Activated naive CD4-positive, alpha-beta T cell (primary cell): Measurements from ENCODE around the gene TRAK1.
"Not testable (repeated sequence)": the region's sequence is repeated elsewhere in the genome, so short reads cannot be mapped to it uniquely, and the experiment has no call there.

Experiments used
- DNase-seq, 4 experiments: peaks; one replicate each; lab custom pipeline; 2025; lab: John Stamatoyannopoulos, UW

Gene TRAK1

DNA sequence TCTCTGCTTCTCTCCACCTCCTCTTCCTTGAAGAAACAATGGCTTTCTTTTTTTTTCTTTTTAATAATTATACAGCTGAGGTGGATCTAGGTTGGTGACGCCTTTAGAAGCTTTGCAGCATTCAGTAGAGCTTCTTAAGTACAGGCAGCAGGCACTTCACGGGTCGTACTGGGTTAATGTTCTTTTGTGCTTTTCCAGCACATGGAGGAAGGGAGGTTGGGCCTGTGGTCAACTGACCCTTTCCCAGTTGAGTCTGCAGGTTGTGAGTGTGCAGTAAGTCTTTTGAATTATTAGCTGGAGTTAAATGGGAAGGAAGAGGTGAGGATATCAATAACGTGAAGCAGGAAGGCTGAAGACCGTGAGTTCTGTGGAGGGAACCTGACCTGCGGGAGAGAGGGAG lies 7.0 kb downstream of the TRAK1 start:
- DNase-seq: no peak

DNA sequence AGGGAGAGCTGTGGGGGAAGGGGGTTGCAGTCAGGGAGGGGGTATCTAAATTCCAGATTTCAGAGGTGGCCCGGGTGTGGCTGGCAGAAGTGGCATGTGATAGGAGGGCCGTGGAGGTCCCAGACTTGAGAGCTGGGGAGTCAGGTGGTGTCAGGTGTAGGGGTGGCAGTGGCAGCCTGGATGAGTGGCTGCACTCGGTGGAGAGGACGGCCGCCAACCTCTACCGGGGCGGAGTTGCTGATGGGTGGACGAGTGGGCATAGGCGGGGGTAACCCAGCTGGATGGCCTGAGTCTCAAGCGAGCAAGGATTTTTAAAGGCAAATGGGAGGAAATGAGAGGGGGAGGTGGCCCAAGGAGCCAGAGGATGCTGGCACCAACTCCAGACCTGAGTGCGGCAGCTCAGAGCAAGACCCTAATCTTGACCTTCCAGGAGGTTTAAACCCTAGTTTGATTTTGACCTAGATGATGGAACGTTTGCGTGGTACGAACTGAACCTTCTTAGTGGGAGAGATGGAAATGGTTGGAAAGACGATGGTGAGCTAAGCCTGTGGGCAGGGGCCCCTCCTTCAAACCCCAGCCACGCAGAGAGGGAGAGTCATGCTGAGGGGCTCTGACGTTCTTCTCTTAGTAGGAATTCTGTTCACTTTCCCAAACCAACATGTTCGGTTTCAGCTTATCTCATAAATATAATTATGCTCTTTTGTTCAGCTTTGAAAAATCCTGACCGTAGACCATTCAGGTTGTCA lies 8.0 kb downstream of the TRAK1 start:
- DNase-seq: no peak

DNA sequence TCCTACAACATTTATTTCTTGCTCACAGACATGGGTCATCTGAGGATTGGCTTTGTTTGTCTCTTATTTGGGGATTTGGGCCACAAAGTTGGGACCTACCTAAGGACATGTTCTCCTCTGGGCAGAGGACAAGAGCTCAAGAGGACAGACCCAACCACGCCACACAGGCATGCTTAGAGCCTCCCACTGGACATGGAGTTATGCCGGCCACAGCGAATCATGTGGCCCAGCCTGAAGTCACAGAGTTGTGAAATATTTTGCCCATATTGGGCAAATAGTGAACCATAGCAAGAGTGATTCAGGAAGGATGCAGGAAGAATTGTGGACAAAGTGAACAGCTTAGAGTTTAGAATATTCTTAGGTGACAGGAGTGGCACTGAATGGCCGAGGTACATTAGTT lies 9.9 kb downstream of the TRAK1 start:
- DNase-seq: no peak

DNA sequence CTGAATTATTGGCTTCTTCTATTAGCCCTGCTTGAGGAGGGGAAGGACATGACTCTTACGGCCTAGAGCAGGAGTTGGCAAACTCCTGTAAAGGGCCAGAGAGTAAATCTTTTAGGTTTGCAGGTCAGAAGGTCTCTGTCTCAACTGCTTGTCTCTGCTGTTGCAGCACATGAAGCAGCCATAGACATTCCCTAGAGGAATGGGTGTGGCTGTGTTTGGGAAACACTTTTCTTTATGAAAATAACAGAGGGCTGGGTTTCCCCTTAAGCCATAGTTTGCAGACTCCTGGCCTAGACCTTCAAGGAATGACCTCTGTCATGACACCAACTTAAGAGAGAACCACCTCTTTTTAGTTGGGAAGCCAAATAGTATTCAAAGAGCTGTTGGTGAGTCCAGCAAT lies 10.3 kb downstream of the TRAK1 start:
- DNase-seq: no peak

DNA sequence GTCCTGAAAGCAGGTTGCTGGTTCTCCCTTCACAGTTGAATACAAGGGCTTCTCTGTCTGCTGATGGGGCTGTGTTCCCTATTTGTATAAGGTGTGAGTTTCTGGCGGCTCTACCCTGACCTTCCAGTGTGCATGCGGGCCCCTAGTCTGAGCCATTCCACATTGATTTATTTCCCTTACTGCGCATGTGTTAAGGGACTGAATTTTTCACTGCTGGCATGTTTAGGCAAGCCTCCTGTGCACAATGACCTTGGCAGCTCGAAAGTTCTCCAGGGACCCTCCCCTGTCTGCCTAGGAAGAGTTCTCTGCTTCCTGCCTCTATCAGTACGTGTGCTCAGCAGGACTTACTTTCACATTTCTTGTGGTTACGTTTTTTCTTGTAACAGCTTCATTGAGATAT lies 11.4 kb downstream of the TRAK1 start:
- DNase-seq: no peak

DNA sequence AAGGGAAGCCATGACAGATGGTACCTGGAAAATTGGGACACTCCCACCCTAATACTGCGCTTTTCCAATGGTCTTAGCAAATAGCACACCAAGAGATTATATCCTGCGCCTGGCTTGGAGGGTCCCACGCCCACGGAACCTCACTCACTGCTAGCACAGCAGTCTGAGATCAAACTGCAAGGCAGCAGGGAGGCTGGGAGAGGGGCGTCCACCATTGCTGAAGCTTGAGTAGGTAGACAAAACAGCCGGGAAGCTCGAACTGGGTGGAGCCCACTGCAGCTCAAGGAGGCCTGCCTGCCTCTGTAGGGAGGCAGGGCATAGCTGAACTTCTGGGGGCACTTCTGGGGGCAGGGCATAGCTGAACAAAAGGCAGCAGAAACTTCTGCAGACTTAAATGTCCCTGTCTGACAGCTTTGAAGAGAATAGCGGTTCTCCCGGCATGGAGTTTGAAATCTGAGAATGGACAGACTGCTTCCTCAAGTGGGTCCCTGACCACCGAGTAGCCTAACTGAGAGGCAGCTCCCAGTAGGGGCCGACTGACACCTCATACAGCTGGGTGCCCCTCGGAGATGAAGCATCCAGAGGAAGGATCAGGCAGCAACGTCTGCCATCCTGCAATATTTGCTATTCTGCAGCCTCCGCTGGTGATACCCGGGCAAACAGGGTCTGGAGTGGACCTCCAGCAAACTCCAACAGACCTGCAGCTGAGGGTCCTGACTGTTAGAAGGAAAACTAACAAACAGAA lies 12.9 kb downstream of the TRAK1 start:
- not testable (repeated sequence) for DNase-seq

DNA sequence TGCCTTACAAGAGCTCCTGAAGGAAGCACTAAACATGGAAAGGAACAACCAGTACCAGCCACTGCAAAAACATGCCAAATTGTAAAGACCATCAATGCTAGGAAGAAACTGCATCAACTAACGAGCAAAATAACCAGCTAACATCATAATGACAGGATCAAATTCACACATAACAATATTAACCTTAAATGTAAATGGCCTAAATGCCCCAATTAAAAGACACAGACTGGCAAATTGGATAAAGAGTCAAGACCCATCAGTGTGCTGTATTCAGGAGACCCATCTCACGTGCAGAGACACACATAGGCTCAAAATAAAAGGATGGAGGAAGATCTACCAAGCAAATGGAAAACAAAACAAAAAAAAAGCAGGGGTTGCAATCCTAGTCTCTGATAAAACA lies 14.8 kb downstream of the TRAK1 start:
- not testable (repeated sequence) for DNase-seq

DNA sequence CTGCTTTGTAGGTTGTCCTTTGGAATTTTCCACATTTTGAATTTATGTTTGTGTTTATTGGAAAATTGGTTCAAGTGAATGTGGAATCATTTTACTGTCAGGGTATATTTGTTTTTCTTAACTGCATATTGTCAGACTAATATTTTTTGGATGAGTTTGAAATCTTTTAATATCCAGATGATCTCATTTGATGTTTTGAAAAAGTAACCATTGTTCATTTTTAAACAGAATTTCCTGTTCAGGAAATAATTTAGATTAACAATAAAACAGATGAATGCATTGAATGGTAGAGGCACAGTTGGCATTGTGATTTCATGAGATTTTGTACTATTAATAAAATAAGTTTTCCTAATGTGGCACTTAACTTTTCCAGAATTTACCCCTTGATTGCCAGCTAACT lies 15.5 kb downstream of the TRAK1 start:
- DNase-seq: no peak

DNA sequence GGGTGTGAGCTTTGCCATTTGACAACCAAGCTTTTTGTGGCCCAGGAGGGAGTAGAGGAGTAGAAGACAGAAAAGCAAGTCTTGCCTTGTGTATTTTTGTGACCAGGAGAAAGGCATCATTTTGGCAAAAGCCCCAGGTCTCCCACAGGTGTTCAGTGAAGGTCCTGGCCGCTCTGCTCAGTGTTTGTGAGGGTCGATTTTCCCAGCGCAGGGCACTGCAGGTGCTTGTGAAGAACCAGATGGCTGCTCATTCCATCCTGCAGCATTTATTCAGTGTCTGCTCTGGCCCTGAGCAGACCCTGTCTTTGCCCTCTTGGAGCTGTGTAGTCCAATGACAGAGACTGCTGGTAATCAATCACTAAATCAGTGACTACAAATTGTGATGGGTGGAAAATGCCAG lies 19.5 kb downstream of the TRAK1 start:
- no peak for DNase-seq

DNA sequence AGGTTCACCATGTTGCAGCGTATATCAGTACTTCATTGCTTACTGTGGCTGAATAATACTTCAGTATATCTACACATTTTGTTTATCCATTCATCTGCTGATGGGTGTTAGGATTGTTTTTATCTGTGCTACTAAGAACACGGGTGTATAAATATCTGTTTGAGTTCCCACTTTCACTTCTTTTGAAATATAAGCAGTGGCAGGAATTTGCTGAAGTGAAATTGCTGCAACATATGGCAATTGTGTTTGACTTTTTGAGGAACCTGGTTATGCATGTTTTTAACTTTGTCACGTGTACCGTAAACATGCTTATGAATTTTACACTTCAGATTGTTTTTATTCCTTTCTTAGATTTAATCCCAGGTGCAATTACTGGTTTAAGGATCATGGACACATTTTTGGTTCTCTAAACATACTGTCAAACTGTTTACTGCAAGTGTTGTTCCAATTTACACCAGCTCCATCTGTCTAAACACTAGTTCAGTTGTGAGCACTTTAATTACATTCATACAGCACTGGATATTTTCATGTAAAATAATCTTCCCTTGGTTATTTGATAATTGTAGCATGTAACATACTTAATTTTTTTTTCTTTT lies 23.1 kb downstream of the TRAK1 start:
- no peak for DNase-seq

DNA sequence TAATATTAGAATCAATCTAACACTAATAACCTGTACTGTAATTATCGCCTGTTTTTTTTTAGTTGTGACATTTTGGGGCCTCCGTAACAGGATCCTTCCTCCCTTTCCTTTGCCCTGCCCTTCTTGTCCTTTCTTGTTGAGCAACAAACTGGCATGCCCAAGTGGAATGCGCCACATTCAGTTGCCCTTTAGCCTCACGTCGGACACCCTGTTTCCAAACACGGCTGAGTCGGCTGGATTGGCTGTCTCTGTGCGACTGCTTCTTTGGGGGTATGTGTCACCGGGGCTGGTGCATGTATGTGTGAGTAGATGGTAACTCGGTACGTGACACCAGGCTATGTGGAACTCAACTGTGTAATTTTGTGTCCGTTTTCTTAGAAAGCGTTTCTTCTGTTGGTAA lies 24.1 kb downstream of the TRAK1 start:
- no peak for DNase-seq

DNA sequence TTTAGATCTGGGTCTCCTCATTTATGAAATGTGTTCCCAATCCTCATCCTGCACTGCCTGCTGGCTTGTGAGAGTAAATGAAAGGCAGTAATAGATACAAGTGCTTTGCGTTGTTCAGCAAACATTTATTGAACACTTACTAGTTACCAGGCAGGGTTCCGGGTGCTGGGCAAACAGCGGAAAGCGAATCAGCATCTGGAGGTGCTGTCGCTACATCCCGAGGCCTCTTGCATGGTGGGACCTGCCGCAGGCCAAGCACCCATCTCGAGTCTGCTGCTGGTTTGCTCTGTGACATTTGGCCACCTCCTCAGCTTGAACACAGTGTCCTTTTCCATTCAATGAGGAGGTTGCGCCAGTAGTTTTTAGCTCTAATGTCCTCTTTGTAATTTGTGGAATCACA lies 24.8 kb downstream of the TRAK1 start:
- no peak for DNase-seq

DNA sequence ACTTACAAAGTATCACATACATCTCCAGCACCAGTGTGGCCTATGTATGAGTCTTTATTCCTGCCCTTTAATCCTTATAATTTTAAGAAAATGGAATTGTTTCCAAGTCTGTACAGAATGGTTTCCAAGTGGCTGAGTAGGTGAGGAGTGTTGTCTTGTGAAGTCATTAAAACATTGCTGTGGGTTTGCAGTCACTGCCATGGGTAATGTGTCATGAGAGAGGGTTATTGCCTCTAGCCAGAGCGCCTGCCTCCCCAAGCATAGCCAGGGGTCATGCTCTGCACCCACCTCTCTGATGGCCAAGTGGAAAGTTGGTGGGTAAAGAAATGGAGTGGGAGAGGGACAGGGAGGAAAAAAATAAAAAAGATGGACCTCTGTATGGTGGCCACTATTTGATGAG lies 25.3 kb downstream of the TRAK1 start:
- DNase-seq: no peak

DNA sequence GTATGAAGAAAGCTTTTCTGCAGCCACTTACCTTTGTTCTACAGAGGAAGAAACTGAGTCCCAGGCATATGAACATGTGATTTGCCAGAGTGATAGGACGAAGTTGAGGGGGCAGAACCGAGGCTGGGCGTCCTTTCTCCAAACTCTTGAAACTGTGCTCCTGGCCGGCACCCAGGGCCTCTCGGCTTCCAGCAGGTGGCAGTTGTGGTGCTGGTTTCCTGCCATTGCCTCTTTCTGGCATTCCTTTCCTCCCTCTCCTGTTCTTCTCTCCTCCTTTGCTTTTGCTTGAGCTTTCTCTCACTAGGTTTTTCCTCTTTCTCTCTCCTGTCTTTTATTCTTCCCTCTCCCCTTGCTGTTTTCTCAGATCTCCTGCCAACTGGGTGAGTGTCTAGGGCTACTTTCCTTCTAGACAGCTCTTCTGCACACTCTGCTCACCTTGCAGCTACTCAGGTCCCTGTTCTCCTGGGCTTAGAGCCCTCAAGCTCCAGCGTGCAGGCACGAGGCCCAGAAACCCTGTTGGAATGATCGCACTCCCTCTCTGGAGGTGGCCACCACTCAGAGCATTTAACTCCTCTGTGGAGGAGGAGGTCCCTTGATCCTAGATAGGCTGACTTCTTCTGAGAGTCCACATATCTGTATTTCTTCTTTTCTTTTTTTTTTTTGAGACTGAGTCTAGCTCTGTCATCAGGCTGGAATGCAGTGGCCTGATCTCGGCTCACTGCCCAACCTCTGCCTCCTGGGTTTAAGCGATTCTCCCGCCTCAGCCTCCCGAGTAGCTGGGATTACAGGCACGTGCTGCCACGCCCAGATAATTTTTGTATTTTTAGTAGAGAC lies 26.2 kb downstream of the TRAK1 start:
- DNase-seq: peak in 1 of 4 experiments; percentile 1

DNA sequence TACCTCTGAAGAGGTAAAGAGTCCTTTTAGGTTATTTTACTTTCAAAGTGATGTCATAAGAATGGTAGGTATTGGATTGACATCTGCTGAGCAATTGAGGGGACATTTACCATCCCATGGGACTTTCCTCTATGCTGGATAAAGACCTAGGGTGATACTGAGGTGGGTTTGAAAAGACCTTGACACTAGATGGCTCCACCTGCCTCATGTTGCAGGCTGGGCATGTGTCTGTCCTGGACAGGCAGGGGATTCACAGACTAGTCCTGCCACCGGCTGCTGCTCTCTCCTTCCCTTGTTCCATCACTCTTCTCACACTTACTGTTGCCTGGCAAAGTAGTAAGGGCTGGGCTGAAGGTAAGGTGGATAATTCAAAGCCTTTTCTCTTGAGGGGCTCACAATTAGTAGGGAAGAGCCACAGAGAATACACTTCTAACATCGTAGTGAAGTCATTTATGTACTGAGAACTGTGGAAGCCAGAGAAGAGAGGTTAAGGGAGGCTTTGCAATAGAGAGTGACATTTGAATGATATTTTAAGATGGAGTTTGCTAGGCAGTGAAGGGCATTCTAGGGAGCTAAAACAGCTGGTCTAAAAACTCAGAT lies 27.7 kb downstream of the TRAK1 start:
- no peak for DNase-seq

DNA sequence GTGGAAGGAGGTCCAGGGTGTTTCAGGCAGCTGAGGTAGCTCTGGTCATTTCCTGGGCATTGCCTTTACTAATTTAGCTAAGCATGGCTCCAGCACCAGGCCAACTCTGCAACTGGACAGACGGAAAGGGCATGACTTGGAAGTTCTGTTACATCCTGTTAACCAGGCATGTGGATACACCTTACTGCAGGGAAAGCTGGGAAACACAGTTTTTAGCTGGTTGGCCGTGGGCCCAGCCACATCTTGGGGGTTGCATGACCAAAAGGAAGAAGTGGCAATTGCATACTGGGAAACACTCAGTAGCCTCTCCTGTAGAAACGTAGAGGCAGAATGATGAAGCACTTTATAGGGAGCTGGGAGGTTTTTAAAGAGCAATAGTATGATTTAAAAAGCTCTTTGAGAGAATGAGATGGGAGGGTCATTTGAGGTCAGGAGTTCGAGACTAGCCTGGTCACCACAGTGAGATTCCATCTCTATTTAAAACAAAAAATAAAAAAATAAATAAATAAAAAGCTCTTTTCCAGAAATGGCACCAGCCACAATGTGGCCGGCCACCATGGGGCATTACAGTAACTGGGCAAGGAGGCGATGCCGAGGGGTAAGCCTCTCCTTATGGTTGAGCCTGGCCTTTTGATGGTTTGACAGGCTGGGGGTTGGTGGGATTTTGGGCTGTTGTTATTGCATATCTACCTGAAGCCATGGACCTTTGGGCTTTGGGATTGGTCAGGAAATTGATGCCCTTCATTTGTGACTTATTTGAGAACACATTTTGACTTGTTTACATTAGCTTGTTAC lies 28.6 kb downstream of the TRAK1 start:
- DNase-seq: no peak

DNA sequence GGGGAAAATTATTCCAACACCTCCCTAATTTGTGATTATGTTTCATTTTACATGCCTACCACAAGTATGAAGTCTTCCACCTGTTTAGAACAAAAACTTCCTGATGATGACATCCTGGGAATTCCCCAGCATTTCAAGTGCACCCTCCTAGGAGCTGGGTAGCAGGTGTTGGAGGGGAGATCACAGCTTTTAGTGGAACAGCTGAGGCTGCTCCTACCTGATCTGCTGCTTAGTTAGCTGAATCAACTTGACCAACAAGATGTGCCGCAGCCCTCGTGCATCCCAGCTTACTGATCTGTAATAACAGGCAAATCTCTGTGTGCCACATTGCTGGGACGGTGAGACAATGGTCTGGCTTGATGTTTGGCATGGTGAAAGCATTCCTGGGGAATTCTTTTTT lies 29.7 kb downstream of the TRAK1 start:
- no peak for DNase-seq

DNA sequence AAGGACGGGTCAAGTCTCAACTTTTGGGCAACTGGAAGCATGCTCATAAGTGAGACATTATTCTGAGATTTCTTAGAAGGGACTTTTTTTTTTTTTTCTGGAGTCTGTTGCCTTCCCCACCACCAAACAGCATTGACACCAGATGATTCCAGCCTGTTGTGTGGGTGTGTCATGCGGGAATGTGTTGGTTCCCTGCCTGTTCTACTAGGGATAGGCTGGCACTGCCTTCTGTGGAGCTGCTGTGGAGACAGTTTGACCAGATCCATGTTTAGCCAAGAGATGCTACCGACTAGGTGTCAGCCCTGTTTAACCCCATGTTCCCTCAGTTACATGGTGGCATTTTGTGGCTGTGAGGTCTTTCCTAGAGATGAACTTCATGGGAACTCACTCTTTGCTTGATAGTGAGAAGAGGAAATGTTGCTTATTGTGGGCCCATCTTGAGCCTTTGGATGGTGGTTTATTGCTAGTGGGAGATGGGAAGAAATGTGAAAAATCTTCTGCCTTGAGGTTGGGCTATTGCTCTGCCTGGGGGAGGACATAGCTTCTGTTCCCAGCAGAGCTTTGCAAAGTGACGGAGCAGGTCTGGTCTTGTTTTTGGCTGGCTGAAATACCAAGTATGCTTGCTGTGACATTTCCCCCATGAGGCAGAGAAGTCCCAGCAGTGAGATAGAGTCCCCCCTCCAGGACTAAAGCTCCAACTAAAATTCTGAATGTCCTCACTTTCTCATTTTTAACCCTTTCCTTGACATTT lies 31.3 kb downstream of the TRAK1 start:
- DNase-seq: no peak

DNA sequence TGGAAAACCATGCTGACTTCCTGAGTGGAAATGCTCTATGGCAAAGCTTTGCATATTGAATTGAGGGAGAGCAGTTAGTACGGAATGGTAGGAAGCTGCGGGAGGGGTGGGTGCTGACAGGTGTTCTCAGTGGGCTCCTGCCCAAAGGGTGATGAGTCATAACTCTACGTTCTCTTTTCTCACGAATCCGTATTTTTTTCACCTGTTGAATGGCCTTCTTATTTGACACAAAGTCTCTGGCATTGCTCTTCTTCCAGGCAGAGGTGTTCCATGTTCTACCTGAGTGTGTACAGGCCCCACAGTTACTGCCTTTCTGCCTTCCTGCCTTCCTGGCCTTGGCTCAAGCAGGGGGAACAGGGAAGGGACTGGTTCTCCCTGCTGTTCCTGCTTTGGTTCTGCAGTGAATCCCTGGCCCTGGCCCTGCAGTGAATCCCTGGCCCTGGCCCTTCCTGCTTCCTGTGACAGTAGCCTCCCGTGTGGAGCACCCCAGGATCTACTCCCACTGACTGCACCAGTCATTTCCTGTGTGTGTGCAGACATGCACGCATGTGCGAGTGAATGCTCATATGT lies 31.9 kb downstream of the TRAK1 start:
- DNase-seq: no peak
